ENCODE measurements around the gene SUDS3. TPM values are rescaled to one million over a fixed set of nuclear protein-coding genes. Genes with fewer than 3 reads are reported as not detected.

The SUDS3 gene
- total RNA-seq, 1 donor = 29.0 TPM

DNA sequence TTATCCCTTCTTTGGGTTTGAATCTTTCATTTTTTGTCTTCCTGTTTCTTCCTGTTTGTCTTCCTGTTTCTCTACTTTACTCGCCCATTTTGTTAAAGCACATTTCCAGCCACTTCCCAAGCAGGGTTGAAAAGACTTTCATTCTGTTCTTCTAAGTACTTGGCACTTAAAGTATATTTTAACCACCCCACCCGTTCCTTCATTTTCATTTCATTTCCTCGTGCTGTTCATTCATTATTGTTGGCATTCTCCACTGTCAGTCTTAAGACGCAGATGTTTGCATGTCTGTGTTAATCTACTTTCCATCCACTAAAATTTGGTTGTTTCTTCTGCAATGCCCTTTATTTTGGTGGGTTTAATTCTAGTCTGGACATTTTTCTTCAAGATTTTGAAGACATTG is 49.0 kb downstream of the SUDS3 start:
- TF ChIP-seq CTCF (IDR thresholded peaks at IDR 0.05; ENCODE audit: insufficient read depth, low read length) = no peak
- no peak for DNase-seq (ENCODE audit: low read depth)
- H3K4me3 ChIP-seq (ENCODE audit: low read depth, low read length) = no peak overlapping the region

GRCh38 chr12:118427819-118428218 is 51.5 kb downstream of the SUDS3 start:
- TF ChIP-seq CTCF (IDR thresholded peaks at IDR 0.05; ENCODE audit: insufficient read depth, low read length) = no peak
- DNase-seq (ENCODE audit: low read depth) = no peak
- H3K4me3 ChIP-seq (ENCODE audit: low read depth, low read length) = no peak overlapping the region

DNA sequence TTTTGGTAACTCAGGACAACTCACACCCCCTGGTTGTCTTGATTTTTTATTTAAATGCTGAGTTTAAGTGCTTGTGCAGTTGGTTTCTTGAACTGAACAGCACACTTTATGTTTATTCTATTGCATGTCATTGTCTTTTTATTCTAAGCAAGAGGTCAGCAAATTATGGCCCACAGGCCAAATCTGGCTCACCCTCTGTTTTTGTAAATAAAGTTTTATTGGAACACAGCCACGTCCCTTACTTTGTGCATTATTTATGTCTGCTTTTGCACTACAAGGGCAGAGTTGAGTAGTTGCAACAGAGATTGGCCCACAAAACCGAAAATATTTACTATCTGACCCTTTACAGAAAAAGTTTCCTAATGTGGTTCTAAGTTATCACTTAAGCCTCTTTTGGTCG is 52.3 kb downstream of the SUDS3 start:
- no peak for DNase-seq (ENCODE audit: low read depth)
- no peak overlapping the region for H3K4me3 ChIP-seq (ENCODE audit: low read depth, low read length)
- no peak for TF ChIP-seq CTCF (IDR thresholded peaks at IDR 0.05; ENCODE audit: insufficient read depth, low read length)

DNA sequence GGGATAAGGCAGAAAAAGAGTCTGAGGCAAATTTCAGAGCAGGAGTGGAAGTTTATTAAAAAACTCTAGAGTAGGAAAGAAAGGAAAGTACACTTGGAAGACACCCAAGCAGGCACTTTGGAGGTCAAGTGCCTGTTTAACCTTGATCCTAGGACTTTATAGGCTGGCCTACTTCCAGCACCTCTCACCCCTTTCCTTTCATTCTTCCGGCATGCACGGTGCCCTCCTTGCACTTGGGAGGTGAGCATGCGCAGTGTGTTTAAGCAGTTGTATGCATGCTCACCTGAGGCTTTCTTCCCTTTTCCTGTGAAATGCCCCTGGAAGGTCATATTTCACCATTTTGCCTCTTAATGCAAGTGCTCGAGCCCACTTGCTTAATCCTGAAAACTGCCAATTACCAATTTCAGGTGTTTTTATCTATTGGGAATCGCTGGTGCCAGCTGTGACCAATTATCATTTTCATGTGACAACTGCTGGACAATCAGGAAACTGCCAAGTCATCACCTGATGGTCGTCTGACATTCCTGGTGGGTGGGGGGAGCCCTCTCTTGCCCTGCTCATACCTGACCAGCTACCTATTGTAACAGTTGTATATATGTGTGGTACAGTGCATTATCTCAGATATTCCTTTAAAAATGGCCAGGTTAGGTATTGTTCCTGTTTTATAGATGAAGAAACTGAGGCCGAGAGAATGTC is 53.5 kb downstream of the SUDS3 start:
- no peak overlapping the region for H3K4me3 ChIP-seq (ENCODE audit: low read depth, low read length)
- DNase-seq (ENCODE audit: low read depth) = no peak
- TF ChIP-seq CTCF (IDR thresholded peaks at IDR 0.05; ENCODE audit: insufficient read depth, low read length) = no peak

- no peak for TF ChIP-seq CTCF (IDR thresholded peaks at IDR 0.05; ENCODE audit: insufficient read depth, low read length)
- no peak for DNase-seq (ENCODE audit: low read depth)
- H3K4me3 ChIP-seq (ENCODE audit: low read depth, low read length) = no peak overlapping the region
Observed at GRCh38 chr12:118430516-118430915, 54.2 kb downstream of the SUDS3 start.

DNA sequence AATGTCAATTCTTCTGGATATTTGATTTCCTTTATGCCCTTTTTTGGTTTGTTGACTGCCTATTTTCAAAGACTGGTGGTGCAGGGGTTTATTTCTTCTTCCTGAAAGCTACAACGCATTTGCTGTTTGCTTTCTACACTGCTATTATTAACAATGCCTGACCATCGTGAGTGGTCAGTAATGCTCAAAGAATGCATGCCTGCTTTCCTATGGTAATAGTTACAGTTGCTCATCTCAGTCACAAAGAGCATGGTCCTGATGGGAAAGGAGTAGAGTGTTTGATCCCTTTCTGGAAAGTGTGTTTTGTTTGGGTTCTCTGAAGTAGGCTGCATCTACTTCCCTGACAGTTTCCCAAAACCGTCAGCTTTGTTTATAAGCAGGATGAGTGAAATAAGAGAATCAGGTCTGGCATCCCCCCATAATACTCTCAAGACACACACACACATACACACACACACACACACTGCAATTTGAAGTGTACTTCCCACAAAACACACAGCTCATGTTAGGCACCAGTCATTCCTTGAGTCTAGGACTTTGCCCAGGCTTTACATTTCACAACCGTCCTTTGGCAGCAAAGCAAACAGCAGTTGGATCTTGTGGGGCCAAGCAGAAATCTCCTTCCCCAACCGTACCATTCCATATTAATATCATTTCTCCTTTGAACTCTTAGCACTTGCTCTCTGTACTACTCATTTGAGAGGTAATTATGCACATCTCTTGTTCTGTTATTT is 56.6 kb downstream of the SUDS3 start:
- TF ChIP-seq CTCF (IDR thresholded peaks at IDR 0.05; ENCODE audit: insufficient read depth, low read length) = no peak
- no peak for DNase-seq (ENCODE audit: low read depth)

More for the DNA sequence above, 56.6 kb downstream of the SUDS3 start:
- H3K4me3 ChIP-seq (ENCODE audit: low read depth, low read length) = no peak overlapping the region

Data from fibroblast of the aortic adventitia (primary cell).